Bladder microvascular endothelial cell (primary cell): ENCODE data around the gene MRPL21. TPM values are rescaled to one million over a fixed set of nuclear protein-coding genes. Genes with fewer than 3 reads are reported as not detected.

ENCODE experiments used
- total RNA-seq: library from RNA; depleted of rRNA; stranded (reverse); fragments of >200 nt; gene quantifications from 2 replicates; pipeline ENCODE4 v1.2.3, GENCODE V29; 2014

Gene MRPL21
- total RNA-seq = 58.9 and 69.9 TPM in 2 replicates

DNA sequence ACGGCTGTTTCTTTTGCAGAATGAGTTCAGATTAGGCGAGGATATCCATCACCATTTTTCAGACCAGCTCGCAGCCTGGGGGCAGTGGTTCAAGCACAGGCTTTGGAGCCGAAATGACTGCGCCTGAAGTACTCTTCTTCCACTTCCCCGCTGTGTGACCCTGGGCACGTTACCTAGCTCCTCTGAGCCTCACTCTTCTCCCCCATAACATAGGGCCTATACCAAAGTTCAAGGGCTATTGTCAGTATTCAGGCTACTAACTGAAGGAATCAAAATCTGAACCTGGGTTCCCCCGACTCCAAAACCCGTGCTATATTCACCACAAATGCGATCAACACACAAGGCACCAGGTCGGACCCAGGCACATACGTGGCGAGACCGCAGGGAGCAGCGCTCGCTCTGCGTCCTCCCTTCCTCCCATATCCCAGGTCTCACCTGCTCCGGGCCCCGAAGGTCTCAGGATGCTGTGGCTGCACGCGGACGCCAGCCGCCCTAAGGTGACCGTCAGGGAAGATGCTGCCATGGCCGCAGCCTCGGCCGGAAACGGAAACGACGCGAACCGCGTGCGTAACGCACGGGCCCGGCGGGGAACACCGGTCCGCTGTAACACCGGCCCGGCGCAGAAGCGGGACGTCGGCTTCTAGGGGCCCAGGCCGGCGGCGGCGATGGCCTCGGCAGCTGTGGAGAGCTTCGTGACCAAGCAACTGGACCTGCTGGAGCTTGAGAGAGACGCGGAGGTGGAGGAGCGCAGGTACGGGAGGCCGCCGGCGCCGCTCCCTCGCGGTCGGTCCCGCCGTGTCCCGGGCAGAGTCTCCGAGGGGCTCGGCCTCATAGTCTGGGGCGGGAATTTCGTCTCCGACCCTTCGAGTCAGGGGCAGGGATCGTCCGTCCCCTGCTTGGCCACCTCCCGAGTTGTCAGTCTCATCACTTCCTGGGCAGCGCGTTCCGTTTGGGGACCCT lies at the start of gene MRPL21, which contains the start of gene IGHMBP2:
MRPL21 (minus strand) TSS at position 545 of the 960 bp plus-strand sequence; CDS start at position 523, 22 bp downstream.
IGHMBP2 (plus strand) TSS at position 604 of the 960 bp plus-strand sequence; CDS start at position 666, 62 bp downstream.

DNA sequence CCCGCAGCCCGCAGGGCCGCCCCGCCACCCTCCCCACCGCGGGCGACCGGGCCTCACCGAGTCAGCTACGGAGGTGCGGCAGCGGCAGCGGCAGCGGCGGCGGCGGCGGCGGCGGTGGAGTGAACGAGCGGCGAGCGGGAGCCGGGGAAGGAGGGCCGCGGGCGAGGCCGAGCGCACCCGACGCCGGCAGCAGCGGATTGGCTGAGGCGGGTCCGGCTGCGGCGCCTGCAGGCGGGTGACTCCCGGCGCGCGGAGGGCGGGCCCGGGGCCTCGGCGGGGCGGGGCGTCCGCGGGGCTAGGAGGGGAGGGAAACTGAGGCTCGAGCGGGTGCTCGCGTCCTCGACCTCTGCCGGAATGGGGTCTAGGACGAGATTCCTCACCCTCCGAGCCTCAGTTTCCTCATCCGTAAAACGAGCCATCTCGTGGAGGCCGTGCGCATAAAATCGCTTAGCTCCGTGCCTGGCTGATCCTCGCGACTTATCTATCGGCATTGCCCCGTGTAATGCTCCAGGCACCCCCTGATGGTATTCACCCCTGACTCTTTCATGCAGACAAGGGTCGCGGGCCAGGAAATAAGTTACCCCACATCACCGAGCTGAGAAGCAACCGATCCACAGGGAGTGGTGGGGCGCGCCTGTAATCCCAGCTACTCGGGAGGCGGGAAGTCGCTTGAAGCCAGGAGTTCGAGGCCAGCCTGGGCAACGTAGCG lies 61.8 kb downstream of the MRPL21 start, which contains the start of gene CPT1A:
CPT1A (minus strand) TSS at position 199 of the 709 bp plus-strand sequence. CDS start 26,442 bp downstream, outside the sequence.

Other genes with a start within 250 kb of the MRPL21 start
- 0.19 TPM in 1 of 2 replicates, not detected in the other for gene GAL, start 219.3 kb downstream of the MRPL21 start, total RNA-seq
- 1.5 and 2.3 TPM in 2 replicates for gene TESMIN, start 152.3 kb downstream of the MRPL21 start, total RNA-seq
- 94.2 and 214 TPM in 2 replicates for gene CPT1A, start 61.9 kb downstream of the MRPL21 start, total RNA-seq
- 7.3 and 13.5 TPM in 2 replicates for gene IGHMBP2, start 59 bp upstream of the MRPL21 start, total RNA-seq
- gene MRGPRD, start 77.2 kb upstream of the MRPL21 start, total RNA-seq = not detected in 2 replicates
- gene MRGPRF, start 109.4 kb upstream of the MRPL21 start, total RNA-seq = under 0.01 and 0.06 TPM in 2 replicates
- gene TPCN2, start 145.1 kb upstream of the MRPL21 start, total RNA-seq = 6.2 and 13.8 TPM in 2 replicates